ENCODE data around the gene SGMS1. TPM values are rescaled to one million over a fixed set of nuclear protein-coding genes. Genes with fewer than 3 reads are reported as not detected.

The SGMS1 gene
- total and polyA plus RNA-seq, 12 donors: 7.3 to 24.3 (median 17.1) TPM

DNA sequence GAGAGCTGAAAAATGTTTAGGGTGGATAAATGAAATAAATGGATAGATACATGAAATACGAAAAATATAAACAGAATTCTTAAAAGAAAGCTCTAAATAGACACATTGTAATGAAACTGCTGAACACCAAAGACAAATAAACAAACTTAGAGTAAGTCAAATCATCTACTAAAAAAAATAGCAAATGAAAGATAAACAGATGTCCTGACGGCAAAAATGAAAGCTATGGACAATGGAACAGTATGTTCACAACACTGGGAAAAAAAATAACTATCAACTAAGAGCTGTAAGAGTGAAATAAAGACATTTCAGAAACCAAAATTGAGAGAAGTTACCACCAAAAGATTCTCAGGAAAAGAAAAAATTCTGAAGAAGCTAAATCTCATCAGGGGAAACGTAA, 106.1 kb downstream of the SGMS1 start:
- H3K4me1 ChIP-seq: peaks cover 0 to 35% (median 15%) of the 10 kb centered on the region in 9 donors
- intact Hi-C loops (cut with DNase I): no loop called here
- H3K36me3 ChIP-seq: peaks cover 0 to 8% (median 0%) of the 10 kb centered on the region in 9 donors
- no peaks in the 10 kb centered on the region for H3K27me3 ChIP-seq
- DNase-seq (no peak), ATAC-seq (no peak)
- WGBS, 2 donors: 76% methylated on average over 3 of the region's 3 CpGs
- TF ChIP-seq, protein P1, sequence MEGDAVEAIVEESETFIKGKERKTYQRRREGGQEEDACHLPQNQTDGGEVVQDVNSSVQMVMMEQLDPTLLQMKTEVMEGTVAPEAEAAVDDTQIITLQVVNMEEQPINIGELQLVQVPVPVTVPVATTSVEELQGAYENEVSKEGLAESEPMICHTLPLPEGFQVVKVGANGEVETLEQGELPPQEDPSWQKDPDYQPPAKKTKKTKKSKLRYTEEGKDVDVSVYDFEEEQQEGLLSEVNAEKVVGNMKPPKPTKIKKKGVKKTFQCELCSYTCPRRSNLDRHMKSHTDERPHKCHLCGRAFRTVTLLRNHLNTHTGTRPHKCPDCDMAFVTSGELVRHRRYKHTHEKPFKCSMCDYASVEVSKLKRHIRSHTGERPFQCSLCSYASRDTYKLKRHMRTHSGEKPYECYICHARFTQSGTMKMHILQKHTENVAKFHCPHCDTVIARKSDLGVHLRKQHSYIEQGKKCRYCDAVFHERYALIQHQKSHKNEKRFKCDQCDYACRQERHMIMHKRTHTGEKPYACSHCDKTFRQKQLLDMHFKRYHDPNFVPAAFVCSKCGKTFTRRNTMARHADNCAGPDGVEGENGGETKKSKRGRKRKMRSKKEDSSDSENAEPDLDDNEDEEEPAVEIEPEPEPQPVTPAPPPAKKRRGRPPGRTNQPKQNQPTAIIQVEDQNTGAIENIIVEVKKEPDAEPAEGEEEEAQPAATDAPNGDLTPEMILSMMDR (IDR thresholded peaks at IDR 0.05): no peak
- H3K27ac ChIP-seq: peak overlapping the region in 2 of 10 donors; percentile 29 to 45
- H3K4me3 ChIP-seq: no peak overlapping the region
- no peaks in the 10 kb centered on the region for H3K9me3 ChIP-seq

DNA sequence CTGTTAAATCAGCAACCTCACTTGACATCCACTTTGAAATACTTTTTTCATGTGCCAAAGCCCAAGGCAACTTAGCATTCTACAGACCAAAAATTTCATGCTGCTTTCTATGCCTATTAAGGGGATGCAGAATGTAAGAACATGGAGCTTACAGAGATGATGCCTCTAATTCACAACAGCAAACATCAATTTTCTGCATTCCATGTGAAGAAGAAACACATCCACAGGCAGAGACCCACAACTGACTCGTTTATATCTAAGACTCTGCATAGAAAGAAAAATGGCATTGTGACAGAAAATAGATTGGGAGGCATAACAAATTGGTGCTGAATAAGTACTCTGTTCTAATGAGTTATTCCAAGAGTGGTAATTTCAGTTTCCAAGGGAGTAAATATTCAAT, 107.6 kb downstream of the SGMS1 start:
- Histone ChIP-seq H3K27ac (no peak overlapping the region), H3K36me3 (peaks cover 0 to 8% (median 0%) of the 10 kb centered on the region in 9 donors), H3K27me3 (no peaks in the 10 kb centered on the region), H3K4me3 (no peak overlapping the region), H3K9me3 (no peaks in the 10 kb centered on the region), H3K4me1 (peaks cover 0 to 50% (median 26%) of the 10 kb centered on the region in 9 donors)
- DNase-seq (no peak), ATAC-seq (no peak)
- WGBS, 2 donors: 60 to 61% methylated on average over 1 of the region's 1 CpG
- TF ChIP-seq, protein P1 (IDR thresholded peaks at IDR 0.05): no peak
- intact Hi-C loops (cut with DNase I): no loop called here

DNA sequence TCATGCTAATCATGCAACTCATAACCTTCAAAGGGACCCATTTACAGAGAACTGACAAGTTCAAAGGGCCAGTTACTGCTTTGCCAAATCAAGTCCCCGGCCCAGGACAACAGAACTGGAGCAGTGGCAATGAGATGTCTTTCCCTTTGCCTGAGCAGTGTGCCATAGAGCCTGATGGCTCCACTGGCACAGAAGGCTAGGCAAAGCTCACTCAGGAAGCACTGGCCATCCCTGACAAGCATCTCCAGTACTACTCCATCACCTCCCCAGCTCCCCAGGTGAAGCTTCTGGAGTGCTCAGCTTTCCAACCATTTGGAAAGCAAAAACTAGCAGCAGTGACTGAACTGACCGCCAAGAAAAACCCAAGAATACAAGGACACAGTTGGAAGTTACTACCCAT, 108.3 kb downstream of the SGMS1 start:
- ATAC-seq (peak in 1 of 8 donors; percentile 43), DNase-seq (no peak)
- Histone ChIP-seq H3K27ac (no peak overlapping the region), H3K4me3 (no peak overlapping the region), H3K9me3 (no peaks in the 10 kb centered on the region), H3K36me3 (peaks cover 0 to 8% (median 0%) of the 10 kb centered on the region in 9 donors), H3K4me1 (peaks cover 0 to 50% (median 29%) of the 10 kb centered on the region in 9 donors), H3K27me3 (no peaks in the 10 kb centered on the region)
- intact Hi-C loops (cut with DNase I): no loop called here
- TF ChIP-seq, protein P1 (IDR thresholded peaks at IDR 0.05): no peak
- WGBS, 2 donors: 93 to 96% methylated on average over 2 of the region's 2 CpGs

DNA sequence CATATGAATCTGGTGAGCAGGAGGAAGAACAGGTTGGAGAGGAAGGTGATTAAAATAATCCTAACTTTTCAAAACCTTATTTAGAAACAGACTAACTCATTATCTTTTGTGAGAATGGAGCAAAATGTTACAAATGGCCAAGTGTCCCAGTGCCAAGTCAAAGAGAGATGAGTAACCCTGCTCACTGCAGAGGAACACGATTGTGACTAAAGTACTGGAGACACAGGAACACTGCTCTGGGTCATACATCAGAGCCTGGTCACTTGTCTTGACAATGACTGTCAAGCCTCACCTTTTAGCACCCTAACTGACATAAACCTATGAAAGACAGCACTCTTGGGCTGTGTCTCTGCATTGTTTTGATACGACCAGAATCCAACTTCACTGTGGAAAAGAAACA, 108.8 kb downstream of the SGMS1 start:
- peak in 3 of 8 donors; percentile 47 to 72 (median 58) for ATAC-seq
- 53 to 60% methylated on average over 2 of the region's 2 CpGs for WGBS, 2 donors
- intact Hi-C loops (cut with DNase I): no loop called here

More for the DNA sequence above, 108.8 kb downstream of the SGMS1 start:
- DNase-seq: no peak
- peaks cover 0 to 50% (median 32%) of the 10 kb centered on the region in 9 donors for H3K4me1 ChIP-seq
- no peaks in the 10 kb centered on the region for H3K27me3 ChIP-seq
- H3K27ac ChIP-seq: no peak overlapping the region
- H3K4me3 ChIP-seq: no peak overlapping the region
- TF ChIP-seq, protein P1 (IDR thresholded peaks at IDR 0.05): no peak
- H3K9me3 ChIP-seq: no peaks in the 10 kb centered on the region
- peaks cover 0 to 8% (median 0%) of the 10 kb centered on the region in 9 donors for H3K36me3 ChIP-seq

All from heart right ventricle (tissue), 16 donors.